Measurements from ENCODE around the gene DPEP3. TPM values are rescaled to one million over a fixed set of nuclear protein-coding genes. Genes with fewer than 3 reads are reported as not detected.

Gene DPEP3, protein sequence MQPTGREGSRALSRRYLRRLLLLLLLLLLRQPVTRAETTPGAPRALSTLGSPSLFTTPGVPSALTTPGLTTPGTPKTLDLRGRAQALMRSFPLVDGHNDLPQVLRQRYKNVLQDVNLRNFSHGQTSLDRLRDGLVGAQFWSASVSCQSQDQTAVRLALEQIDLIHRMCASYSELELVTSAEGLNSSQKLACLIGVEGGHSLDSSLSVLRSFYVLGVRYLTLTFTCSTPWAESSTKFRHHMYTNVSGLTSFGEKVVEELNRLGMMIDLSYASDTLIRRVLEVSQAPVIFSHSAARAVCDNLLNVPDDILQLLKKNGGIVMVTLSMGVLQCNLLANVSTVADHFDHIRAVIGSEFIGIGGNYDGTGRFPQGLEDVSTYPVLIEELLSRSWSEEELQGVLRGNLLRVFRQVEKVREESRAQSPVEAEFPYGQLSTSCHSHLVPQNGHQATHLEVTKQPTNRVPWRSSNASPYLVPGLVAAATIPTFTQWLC
- total RNA-seq (2013; cell fraction: nucleolus; rRNA removed), result 0.19 TPM in 1 of 2 replicates, not detected in the other
- total RNA-seq (2014; rRNA removed) (0.11 TPM in 1 of 2 replicates, not detected in the other), total RNA-seq (2014; rRNA removed; fragmentation: Illumina TruSeq; extraction: Trizol) (not detected in 2 replicates), total RNA-seq (2021) (not detected in 2 replicates), polyA plus RNA-seq (2011; rRNA removed) (not detected in 2 replicates), polyA plus RNA-seq (2014; fragmentation: Illumina TruSeq; extraction: Trizol) (not detected in 2 replicates), polyA plus RNA-seq (2014; fragmentation: Nextera tagmentation; extraction: Ambion mirVana) (not detected), polyA plus RNA-seq (2014; rRNA removed) (not detected in 2 replicates), polyA plus RNA-seq (2016; fragmentation: Nextera tagmentation; extraction: Ambion mirVana) (not detected), polyA minus RNA-seq (2011; rRNA and poly(A)+ RNA removed) (0.10 TPM in 1 of 2 replicates, not detected in the other), Bru-seq, nascent RNA (percentile 11 among the genes with signal in this experiment), BruChase-seq, experiment 1, labeled RNA remaining after a 6-hour chase (not detected), BruChase-seq, experiment 2, labeled RNA remaining after a 2-hour chase (not detected)
- polyA plus RNA-seq (2011; ENCODE audit: low read depth), result not detected
- not detected in 2 replicates for polyA plus RNA-seq (2011; cell fraction: cytosol; rRNA removed)
- 0.06 and 0.16 TPM in 2 replicates for polyA plus RNA-seq (2011; cell fraction: nucleus; rRNA removed)
- polyA plus RNA-seq (2012), result 0.09 TPM in 1 of 2 replicates, not detected in the other
- not detected in 2 replicates for polyA minus RNA-seq (2011; cell fraction: cytosol; rRNA and poly(A)+ RNA removed)
- polyA minus RNA-seq (2011; cell fraction: nucleus; rRNA and poly(A)+ RNA removed), result not detected in 2 replicates
- long read RNA-seq, experiment 1, result 0 reads
- long read RNA-seq, experiment 2, result 0 reads

DNA sequence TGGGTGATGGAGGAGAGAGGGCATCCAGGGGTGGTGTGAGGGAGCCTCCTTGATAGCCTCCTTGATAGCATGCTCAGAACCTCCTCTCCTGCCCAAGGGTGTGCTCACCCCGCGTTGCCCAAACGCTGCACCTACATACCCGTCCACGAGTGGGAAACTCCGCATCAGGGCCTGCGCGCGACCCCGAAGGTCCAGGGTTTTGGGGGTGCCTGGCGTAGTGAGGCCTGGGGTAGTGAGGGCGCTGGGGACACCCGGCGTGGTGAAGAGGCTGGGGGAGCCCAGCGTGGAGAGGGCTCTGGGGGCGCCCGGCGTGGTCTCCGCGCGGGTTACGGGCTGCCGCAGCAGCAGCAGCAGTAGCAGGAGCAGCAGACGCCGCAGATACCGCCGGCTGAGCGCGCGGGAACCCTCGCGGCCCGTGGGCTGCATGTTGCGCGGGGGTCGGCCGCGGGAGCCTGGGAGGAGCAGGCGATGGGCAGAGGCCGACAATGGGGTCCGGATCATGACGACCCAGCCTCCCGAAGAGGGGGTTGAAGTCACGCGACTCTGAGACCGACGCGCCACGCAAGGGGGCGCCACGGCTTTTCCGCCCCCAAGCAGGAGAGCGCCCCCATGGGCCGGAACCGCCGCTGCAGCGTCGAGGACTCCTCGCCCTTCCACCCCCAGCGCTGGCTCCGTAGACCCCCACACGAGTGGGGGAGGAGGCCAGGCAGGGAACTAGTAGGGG lies at the start of gene DPEP3:
TSS of gene DPEP3 (minus strand) at position 545 of the 724 bp plus-strand sequence. CDS start at position 426, 119 bp downstream.
- intact Hi-C loops (cut with micrococcal nuclease; ENCODE audit: unreplicated experiment), result no loop called here
- CTCF ChIA-PET, result interaction anchor here (1.4 kb wide), 1 partner anchor 12 kb away, joined by 3 read pairs; no protein-coding TSS in a partner anchor
- FAIRE-seq (no peak), ATAC-seq (no peak), DNase-seq (ENCODE audit: low read depth, low spot score) (no peak)
- no peak within 1 kb of the TSS for H3K4me2 ChIP-seq (ENCODE audit: control insufficient read depth, insufficient read depth)
- H3K27ac ChIP-seq (ENCODE audit: control insufficient read depth, insufficient read depth), result no peak within 1 kb of the TSS
- no peak within 1 kb of the TSS for H3K4me3 ChIP-seq
- SMC1A ChIA-PET (ENCODE audit: uncharacterized antibody, unreplicated experiment), result interaction anchor here (1.5 kb wide), 1 partner anchor 12 kb away, joined by 3 read pairs; no protein-coding TSS in a partner anchor
- TF ChIP-seq POLR2AphosphoS2 (IDR thresholded peaks at IDR 0.05; ENCODE audit: low read depth, low read length), result no peak
- TF ChIP-seq, protein P1, sequence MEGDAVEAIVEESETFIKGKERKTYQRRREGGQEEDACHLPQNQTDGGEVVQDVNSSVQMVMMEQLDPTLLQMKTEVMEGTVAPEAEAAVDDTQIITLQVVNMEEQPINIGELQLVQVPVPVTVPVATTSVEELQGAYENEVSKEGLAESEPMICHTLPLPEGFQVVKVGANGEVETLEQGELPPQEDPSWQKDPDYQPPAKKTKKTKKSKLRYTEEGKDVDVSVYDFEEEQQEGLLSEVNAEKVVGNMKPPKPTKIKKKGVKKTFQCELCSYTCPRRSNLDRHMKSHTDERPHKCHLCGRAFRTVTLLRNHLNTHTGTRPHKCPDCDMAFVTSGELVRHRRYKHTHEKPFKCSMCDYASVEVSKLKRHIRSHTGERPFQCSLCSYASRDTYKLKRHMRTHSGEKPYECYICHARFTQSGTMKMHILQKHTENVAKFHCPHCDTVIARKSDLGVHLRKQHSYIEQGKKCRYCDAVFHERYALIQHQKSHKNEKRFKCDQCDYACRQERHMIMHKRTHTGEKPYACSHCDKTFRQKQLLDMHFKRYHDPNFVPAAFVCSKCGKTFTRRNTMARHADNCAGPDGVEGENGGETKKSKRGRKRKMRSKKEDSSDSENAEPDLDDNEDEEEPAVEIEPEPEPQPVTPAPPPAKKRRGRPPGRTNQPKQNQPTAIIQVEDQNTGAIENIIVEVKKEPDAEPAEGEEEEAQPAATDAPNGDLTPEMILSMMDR (IDR thresholded peaks at IDR 0.05 in 2 of 3, conservative IDR thresholded peaks at IDR 0.05 in 1 of 3; ENCODE audit: control insufficient read depth in 2 of 3, extremely low read depth in 1 of 3, insufficient read depth in 1 of 3, low read depth in 3 of 3, low read length in 3 of 3), result 0 out of 6 replicates have a peak, but pooled peaks of 1 of the 3 experiments have one; percentile 11
- no peaks in the 10 kb centered on the region for H4K20me1 ChIP-seq (ENCODE audit: control insufficient read depth, insufficient read depth)
- no peak within 1 kb of the TSS for H3K9ac ChIP-seq (ENCODE audit: control insufficient read depth, insufficient read depth, low read length)
- 90% methylated on average over 43 of the region's 62 CpGs for WGBS (ENCODE audit: insufficient coverage, insufficient replicate concordance, low lambda C conversion rate, missing lambda C conversion rate)
- no peaks in the 10 kb centered on the region for H3K79me2 ChIP-seq (ENCODE audit: control insufficient read depth, insufficient read depth, low read length)
- in situ Hi-C loops (cut with MboI), result no loop called here
- POLR2A ChIA-PET, result interaction anchor here (1.0 kb wide), 1 partner anchor 11 kb away, joined by 3 read pairs; no protein-coding TSS in a partner anchor
- RAD21 ChIA-PET (ENCODE audit: unreplicated experiment), result no interaction called here
- H3K27me3 ChIP-seq (replicated peaks in 1 of 2; ENCODE audit: control insufficient read depth in 2 of 2, insufficient read depth in 2 of 2, low read length in 1 of 2), result no peaks in the 10 kb centered on the region; a peak in 1 of 4 replicates
- peaks cover 28% of the 10 kb centered on the region for H3K4me1 ChIP-seq (ENCODE audit: control insufficient read depth, insufficient read depth, low read length)
- no TSS peak for BruUV-seq (replicated peaks)
- no peak within 1 kb of the TSS for H2AFZ ChIP-seq (ENCODE audit: control insufficient read depth, low read depth, low read length)
- H3K36me3 ChIP-seq (ENCODE audit: control insufficient read depth in 2 of 2, insufficient read depth in 2 of 2, low read length in 1 of 2), result no peaks in the 10 kb centered on the region
- H3K9me3 ChIP-seq (replicated peaks; ENCODE audit: control insufficient read depth, insufficient read depth, low read length), result no peaks in the 10 kb centered on the region

Data from GM12878 (cell line).